ENCODE measurements around the gene GABBR2.

GABBR2 gene

GRCh38 chr9:98303633-98304125, 405.1 kb downstream of the GABBR2 start:
- no peak for TF ChIP-seq CTCF (conservative IDR thresholded peaks at IDR 0.05)
- no peak overlapping the region for H3K27ac ChIP-seq

GRCh38 chr9:98302938-98303632, 405.6 kb downstream of the GABBR2 start:
- no peak for TF ChIP-seq CTCF (conservative IDR thresholded peaks at IDR 0.05)
- H3K27ac ChIP-seq: no peak overlapping the region

- no peak for TF ChIP-seq CTCF (conservative IDR thresholded peaks at IDR 0.05)
Measured at GRCh38 chr9:98302150-98302549, 406.6 kb downstream of the GABBR2 start.

GRCh38 chr9:98300611-98301010, 408.1 kb downstream of the GABBR2 start:
- no peak overlapping the region for H3K27ac ChIP-seq
- TF ChIP-seq CTCF (conservative IDR thresholded peaks at IDR 0.05): no peak

More at GRCh38 chr9:98302150-98302549, 406.6 kb downstream of the GABBR2 start:
- H3K27ac ChIP-seq: no peak overlapping the region

- no peak overlapping the region for H3K27ac ChIP-seq
Measured at GRCh38 chr9:98298476-98298875, 410.3 kb downstream of the GABBR2 start.

GRCh38 chr9:98295824-98296223, 412.9 kb downstream of the GABBR2 start:
- no peak overlapping the region for H3K27ac ChIP-seq
- no peak for TF ChIP-seq CTCF (conservative IDR thresholded peaks at IDR 0.05)

More at GRCh38 chr9:98298476-98298875, 410.3 kb downstream of the GABBR2 start:
- TF ChIP-seq CTCF (conservative IDR thresholded peaks at IDR 0.05): no peak

- TF ChIP-seq CTCF (conservative IDR thresholded peaks at IDR 0.05): no peak
Measured at GRCh38 chr9:98291820-98292219, 416.9 kb downstream of the GABBR2 start.

More at GRCh38 chr9:98291820-98292219, 416.9 kb downstream of the GABBR2 start:
- H3K27ac ChIP-seq: no peak overlapping the region

All from VCaP (cell line).